Retina (tissue), 1 donor: Measurements from ENCODE around the gene ATP8A2.
"Not testable (repeated sequence)": the region's sequence is repeated elsewhere in the genome, so short reads cannot be mapped to it uniquely, and the experiment has no call there.

Experiments used
- DNase-seq: peaks from one replicate; pipeline ENCODE4 v3.0.0-alpha.2; 2016

ATP8A2 gene

GRCh38 chr13:25466880-25467279, 95.1 kb downstream of the ATP8A2 start:
- peak; percentile 18 for DNase-seq

GRCh38 chr13:25468325-25469168, 96.8 kb downstream of the ATP8A2 start:
- DNase-seq, result peak; percentile 81

GRCh38 chr13:25469169-25469525, 97.4 kb downstream of the ATP8A2 start:
- no peak for DNase-seq

GRCh38 chr13:25473864-25474263, 102.1 kb downstream of the ATP8A2 start:
- no peak for DNase-seq

- DNase-seq, result no peak
These were observed 106.4 kb downstream of the ATP8A2 start for GRCh38 chr13:25478186-25478585.

GRCh38 chr13:25489238-25489637, 117.5 kb downstream of the ATP8A2 start:
- DNase-seq, result peak; percentile 67

- DNase-seq, result no peak
These were observed 118.5 kb downstream of the ATP8A2 start for GRCh38 chr13:25490236-25490635.

GRCh38 chr13:25493931-25494640, 122.3 kb downstream of the ATP8A2 start:
- DNase-seq, result peak; percentile 44

- DNase-seq, result peak; percentile 24
These were observed 123.1 kb downstream of the ATP8A2 start for GRCh38 chr13:25494698-25495411.

GRCh38 chr13:25501231-25501630, 129.5 kb downstream of the ATP8A2 start:
- DNase-seq, result no peak

GRCh38 chr13:25502031-25502430, 130.3 kb downstream of the ATP8A2 start:
- no peak for DNase-seq

- no peak for DNase-seq
These were observed 130.8 kb downstream of the ATP8A2 start for GRCh38 chr13:25502551-25502950.

- no peak for DNase-seq
These were observed 132.1 kb downstream of the ATP8A2 start for GRCh38 chr13:25503856-25504255.

- no peak for DNase-seq
These were observed 136.1 kb downstream of the ATP8A2 start for GRCh38 chr13:25507841-25508240.

GRCh38 chr13:25513060-25513459, 141.3 kb downstream of the ATP8A2 start:
- DNase-seq, result not testable (repeated sequence)

- DNase-seq, result peak; percentile 51
These were observed 146.7 kb downstream of the ATP8A2 start for GRCh38 chr13:25518441-25518840.

- no peak for DNase-seq
These were observed 154.1 kb downstream of the ATP8A2 start for GRCh38 chr13:25525884-25526283.

GRCh38 chr13:25528266-25528665, 156.5 kb downstream of the ATP8A2 start:
- DNase-seq, result no peak

GRCh38 chr13:25529425-25529824, 157.7 kb downstream of the ATP8A2 start:
- DNase-seq, result no peak

- no peak for DNase-seq
These were observed 166.5 kb downstream of the ATP8A2 start for GRCh38 chr13:25538276-25538675.

GRCh38 chr13:25541434-25542123, 169.8 kb downstream of the ATP8A2 start:
- DNase-seq, result no peak

GRCh38 chr13:25548991-25549390, 177.2 kb downstream of the ATP8A2 start:
- not testable (repeated sequence) for DNase-seq

- no peak for DNase-seq
These were observed 190.0 kb downstream of the ATP8A2 start for GRCh38 chr13:25561812-25562211.
